AG10803 (cell line): ENCODE measurements around the gene IL6ST.
A peak's percentile ranks its signal among the peaks of the same experiment; 100 is the strongest.
"Not testable (repeated sequence)": the region's sequence is repeated elsewhere in the genome, so short reads cannot be mapped to it uniquely, and the experiment has no call there.

Source experiments
- DNase-seq: peaks from one replicate; pipeline ENCODE4 v3.0.0; 2010; ENCODE audit warnings: low read depth
- H3K4me3 ChIP-seq: 2 replicates; pipeline ENCODE4 v1.5.1; 2011; ENCODE audit warnings: mild to moderate bottlenecking, low read length, control low read depth
- TF ChIP-seq, protein P1 (sequence below): conservative IDR thresholded peaks from 2 replicates; pipeline ENCODE4 v1.5.1; 2011; ENCODE audit warnings: mild to moderate bottlenecking, low read length, control low read depth, inconsistent platforms

The IL6ST gene

DNA sequence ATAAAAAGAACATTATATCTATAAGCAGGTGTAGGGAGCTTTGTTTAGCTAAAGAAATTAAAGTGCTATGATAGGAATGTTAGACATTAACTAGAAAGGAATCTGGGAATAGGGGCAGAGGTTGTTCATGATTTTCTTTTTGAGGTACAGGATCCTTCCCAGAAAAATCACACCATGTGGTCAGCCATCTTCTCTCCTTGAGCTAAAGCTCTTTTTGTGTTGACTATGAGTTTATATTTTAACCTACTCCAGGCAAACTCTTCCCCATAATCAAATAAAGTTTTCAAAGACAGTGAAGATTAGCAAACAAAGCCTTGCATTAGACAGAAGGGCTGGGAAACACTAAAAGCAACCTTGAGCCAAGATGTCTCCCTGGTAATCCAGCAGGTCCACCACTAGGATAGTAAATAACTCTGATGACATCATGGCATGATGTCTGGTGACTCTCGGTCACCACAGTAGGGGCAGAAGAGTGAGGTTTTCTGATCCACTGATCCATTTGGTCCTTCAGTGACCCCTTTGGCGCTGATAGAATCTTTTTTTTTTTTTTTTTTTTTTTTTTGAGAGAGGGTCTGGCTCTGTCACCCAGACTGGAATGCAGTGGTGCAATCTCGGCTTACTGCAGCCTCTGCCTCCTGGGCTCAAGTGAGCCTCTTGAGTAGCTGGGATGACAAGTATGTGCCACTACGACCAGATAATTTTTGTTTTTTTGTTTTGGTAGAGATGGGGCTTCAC is 30.6 kb upstream of the IL6ST start:
- DNase-seq = peak; percentile 25
- H3K4me3 ChIP-seq = no peak overlapping the region
- TF ChIP-seq, protein P1, sequence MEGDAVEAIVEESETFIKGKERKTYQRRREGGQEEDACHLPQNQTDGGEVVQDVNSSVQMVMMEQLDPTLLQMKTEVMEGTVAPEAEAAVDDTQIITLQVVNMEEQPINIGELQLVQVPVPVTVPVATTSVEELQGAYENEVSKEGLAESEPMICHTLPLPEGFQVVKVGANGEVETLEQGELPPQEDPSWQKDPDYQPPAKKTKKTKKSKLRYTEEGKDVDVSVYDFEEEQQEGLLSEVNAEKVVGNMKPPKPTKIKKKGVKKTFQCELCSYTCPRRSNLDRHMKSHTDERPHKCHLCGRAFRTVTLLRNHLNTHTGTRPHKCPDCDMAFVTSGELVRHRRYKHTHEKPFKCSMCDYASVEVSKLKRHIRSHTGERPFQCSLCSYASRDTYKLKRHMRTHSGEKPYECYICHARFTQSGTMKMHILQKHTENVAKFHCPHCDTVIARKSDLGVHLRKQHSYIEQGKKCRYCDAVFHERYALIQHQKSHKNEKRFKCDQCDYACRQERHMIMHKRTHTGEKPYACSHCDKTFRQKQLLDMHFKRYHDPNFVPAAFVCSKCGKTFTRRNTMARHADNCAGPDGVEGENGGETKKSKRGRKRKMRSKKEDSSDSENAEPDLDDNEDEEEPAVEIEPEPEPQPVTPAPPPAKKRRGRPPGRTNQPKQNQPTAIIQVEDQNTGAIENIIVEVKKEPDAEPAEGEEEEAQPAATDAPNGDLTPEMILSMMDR = no peak

- H3K4me3 ChIP-seq = no peak overlapping the region
- TF ChIP-seq, protein P1 = no peak
- no peak for DNase-seq
Measured at GRCh38 chr5:56024810-56025150, 30.0 kb upstream of the IL6ST start.

DNA sequence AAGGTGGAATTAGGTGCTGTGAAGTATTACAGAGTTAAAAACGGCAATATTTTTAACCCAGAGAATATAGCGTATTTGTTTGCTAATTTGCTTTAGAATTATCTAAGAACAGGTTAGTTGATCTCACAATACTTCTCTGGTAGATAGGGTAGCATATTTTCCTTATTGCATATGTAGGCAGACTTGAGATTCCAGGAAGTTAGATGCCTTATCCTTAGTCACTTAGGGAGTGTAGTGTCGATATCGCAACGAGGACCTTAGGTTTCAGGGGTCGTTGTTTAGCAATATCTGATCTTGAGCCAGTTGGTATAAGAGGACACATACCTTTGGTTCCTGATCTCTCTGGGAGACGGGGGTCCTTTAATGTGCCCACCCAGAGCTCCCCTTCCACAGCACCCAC is 28.5 kb upstream of the IL6ST start:
- H3K4me3 ChIP-seq = no peak overlapping the region
- TF ChIP-seq, protein P1 = no peak
- no peak for DNase-seq

DNA sequence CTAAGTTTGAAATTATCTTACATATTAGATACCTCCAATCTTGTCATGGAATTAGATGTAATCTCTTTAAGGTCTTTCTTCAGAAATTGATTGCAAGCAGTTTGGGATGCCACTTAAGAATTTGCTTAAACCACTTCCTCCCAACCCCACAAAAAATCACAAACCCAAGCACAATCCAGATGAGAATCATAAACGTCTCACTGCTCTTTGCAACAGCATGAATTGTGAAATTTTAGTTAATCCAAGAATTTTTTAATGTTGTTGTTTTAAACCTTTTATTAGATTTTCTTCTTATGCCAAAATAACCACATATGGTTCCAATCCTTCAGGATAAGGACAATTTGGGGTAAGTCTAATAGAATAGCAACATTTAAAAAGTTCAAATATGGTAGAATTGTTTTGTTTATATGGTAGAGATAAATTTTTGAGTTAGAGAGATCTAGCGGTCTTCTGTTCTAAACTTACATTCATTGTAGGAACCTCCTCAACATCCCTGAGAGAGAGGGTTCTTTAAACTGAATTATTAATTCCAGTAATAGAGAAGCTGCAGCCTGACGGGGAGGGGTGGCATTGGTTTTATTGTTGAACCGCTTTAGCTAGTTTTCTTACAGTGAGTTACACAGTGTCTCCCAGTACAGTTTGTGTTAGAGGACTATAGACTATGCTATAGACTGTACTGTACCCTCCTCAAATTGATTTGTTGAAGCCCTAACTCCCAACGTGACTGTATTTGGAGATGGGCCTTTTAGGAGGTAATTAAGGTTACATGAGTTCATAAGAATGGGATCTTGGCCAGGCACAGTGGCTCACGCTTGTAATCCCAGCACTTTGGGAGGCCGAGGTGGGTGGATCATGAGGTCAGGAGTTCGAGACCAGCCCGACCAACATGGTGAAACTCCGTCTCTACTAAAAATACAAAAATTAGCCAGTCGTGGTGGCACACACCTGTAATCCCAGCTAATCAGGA is 24.8 kb upstream of the IL6ST start:
- peak; percentile 86 for DNase-seq
- TF ChIP-seq, protein P1 = no peak
- H3K4me3 ChIP-seq = no peak overlapping the region

GRCh38 chr5:56018832-56019231 is 24.1 kb upstream of the IL6ST start:
- DNase-seq = no peak
- TF ChIP-seq, protein P1 = no peak

GRCh38 chr5:56014701-56015100 is 19.9 kb upstream of the IL6ST start:
- not testable (repeated sequence) for DNase-seq, H3K4me3 ChIP-seq

More at GRCh38 chr5:56018832-56019231, 24.1 kb upstream of the IL6ST start:
- no peak overlapping the region for H3K4me3 ChIP-seq

DNA sequence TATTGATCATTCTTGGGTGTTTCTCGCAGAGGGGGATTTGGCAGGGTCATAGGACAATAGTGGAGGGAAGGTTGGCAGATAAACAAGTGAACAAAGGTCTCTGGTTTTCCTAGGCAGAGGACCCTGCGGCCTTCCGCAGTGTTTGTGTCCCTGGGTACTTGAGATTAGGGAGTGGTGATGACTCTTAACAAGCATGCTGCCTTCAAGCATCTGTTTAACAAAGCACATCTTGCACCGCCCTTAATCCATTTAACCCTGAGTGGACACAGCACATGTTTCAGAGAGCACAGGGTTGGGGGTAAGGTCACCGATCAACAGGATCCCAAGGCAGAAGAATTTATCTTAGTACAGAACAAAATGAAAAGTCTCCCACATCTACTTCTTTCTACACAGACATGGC is 19.2 kb upstream of the IL6ST start:
- H3K4me3 ChIP-seq, DNase-seq: not testable (repeated sequence)
